Endodermal cell (in vitro differentiated cells): ENCODE measurements around the gene SLAMF1. TPM values are rescaled to one million over a fixed set of nuclear protein-coding genes. Genes with fewer than 3 reads are reported as not detected.
"Not testable (repeated sequence)": the region's sequence is repeated elsewhere in the genome, so short reads cannot be mapped to it uniquely, and the experiment has no call there.

ENCODE experiments used
- DNase-seq: peaks from one replicate; pipeline ENCODE4 v3.0.0-alpha.2; 2017
- H3K27ac ChIP-seq: 2 replicates; pipeline ENCODE4 v1.5.1; 2013; ENCODE audit warnings: mild to moderate bottlenecking, low read depth, low read length, moderate library complexity
- H3K27me3 ChIP-seq: 2 replicates; pipeline ENCODE4 v1.6.1; 2013; ENCODE audit warnings: mild to moderate bottlenecking, low read length, moderate library complexity; ENCODE audit not compliant: insufficient read depth, control insufficient read depth, poor library complexity, severe bottlenecking
- H3K36me3 ChIP-seq: 2 replicates; pipeline ENCODE4 v1.7.0; 2013; ENCODE audit warnings: mild to moderate bottlenecking, low read length, moderate library complexity; ENCODE audit not compliant: control insufficient read depth, insufficient read depth
- H3K4me1 ChIP-seq: one replicate; pipeline ENCODE4 v1.7.0; 2013; ENCODE audit warnings: low read length; ENCODE audit not compliant: control insufficient read depth, insufficient read depth
- H3K4me3 ChIP-seq: 2 replicates; pipeline ENCODE4 v1.5.1; 2013; ENCODE audit warnings: mild to moderate bottlenecking, low read length, moderate library complexity
- H3K9ac ChIP-seq: 2 replicates; pipeline ENCODE4 v1.6.1; 2013; ENCODE audit warnings: mild to moderate bottlenecking, low read length, moderate library complexity; ENCODE audit not compliant: poor library complexity, severe bottlenecking; ENCODE audit errors: extremely low read depth
- H3K9me3 ChIP-seq: 2 replicates; pipeline ENCODE4 v1.6.1; 2013; ENCODE audit warnings: mild to moderate bottlenecking, low read length, moderate library complexity; ENCODE audit not compliant: control insufficient read depth
- H3K27ac Mint-ChIP-seq: 2 replicates; pipeline ENCODE4 v1.8.0; 2020; ENCODE audit warnings: mixed read lengths
- H3K27me3 Mint-ChIP-seq: 2 replicates; pipeline ENCODE4 v1.8.0; 2021; ENCODE audit warnings: mild to moderate bottlenecking, mixed read lengths; ENCODE audit not compliant: insufficient read depth
- H3K36me3 Mint-ChIP-seq: 2 replicates; pipeline ENCODE4 v1.8.0; 2020; ENCODE audit warnings: low read depth, mixed read lengths
- H3K4me1 Mint-ChIP-seq: 2 replicates; pipeline ENCODE4 v1.8.0; 2020; ENCODE audit warnings: mixed read lengths
- H3K4me3 Mint-ChIP-seq: 2 replicates; pipeline ENCODE4 v1.8.0; 2020; ENCODE audit warnings: mild to moderate bottlenecking, moderate library complexity, mixed read lengths
- H3K9me3 Mint-ChIP-seq: 2 replicates; pipeline ENCODE4 v1.8.0; 2020; ENCODE audit warnings: mild to moderate bottlenecking, mixed read lengths
- WGBS, 2 experiments: methylation state at CpG; one replicate each; pipeline versions ENCODE4 v1.1.5 to v1.1.7; 2013; ENCODE audit warnings: missing lambda C conversion rate in 2 of 2, mixed read lengths in 1 of 2; ENCODE audit not compliant: insufficient coverage in 1 of 2, insufficient read length in 1 of 2; 5-methylcytosine and 5-hydroxymethylcytosine counted together
- total RNA-seq, 2 donors: library from RNA; stranded (reverse); fragmentation: NEBNext Ultra II Directional in 1 of 2; extraction: Animal tissue kit (Norgen Biotek cat#: 25700) in 1 of 2; gene quantifications; 2 replicates in 1 of 2; 3 replicates in 1 of 2; pipeline ENCODE4 v1.2.1, GENCODE V29; 2021
- TF ChIP-seq, protein P1 (sequence below): fragments of 200-600 bp; sonication (generic); conservative IDR thresholded peaks from 2 replicates; pipeline ENCODE4 v1.5.0; 2021; ENCODE audit warnings: antibody characterized with exemption, mild to moderate bottlenecking

SLAMF1 gene
- total RNA-seq, 2 donors from 2014 or later, result not detected

DNA sequence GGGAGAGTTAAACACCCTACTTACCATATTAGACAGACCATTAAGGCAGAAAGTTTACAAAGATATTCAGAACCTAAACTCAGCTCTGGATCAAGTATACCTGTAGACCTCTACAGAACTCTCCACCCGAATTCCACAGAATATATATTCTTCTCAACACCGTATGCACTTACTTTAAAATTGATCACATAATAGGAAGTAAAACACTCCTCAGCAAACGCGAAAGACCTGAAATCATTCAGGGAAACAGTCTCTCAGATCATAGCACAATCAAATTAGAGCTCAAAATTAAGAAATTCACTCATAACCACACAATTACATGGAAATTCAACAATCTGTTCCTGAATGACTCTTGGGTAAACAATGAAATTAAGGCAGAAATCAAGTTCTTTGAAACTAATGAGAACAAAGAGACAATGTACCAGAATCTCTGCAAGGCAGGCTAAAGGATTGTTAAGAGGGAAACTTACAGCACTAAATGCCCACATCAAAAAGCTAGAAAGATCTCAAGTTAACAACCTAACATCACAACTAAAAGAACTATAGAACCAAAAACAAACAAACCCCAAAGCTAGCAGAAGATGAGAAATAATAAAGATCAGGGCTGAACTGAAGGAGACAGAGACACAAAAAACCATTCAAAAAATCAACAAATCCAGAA is 86.7 kb downstream of the SLAMF1 start:
- DNase-seq, result no peak
- Histone ChIP-seq H3K27ac (no peak overlapping the region), H3K36me3 (no peaks in the 10 kb centered on the region), H3K4me3 (no peak overlapping the region), H3K9me3 (peaks cover 15% of the 10 kb centered on the region), H3K27me3 (no peaks in the 10 kb centered on the region), H3K9ac (no peak overlapping the region), H3K4me1 (peaks cover 2% of the 10 kb centered on the region)
- peaks cover 15% of the 10 kb centered on the region for H3K9me3 Mint-ChIP-seq
- no peak overlapping the region for H3K4me3 Mint-ChIP-seq
- TF ChIP-seq, protein P1, sequence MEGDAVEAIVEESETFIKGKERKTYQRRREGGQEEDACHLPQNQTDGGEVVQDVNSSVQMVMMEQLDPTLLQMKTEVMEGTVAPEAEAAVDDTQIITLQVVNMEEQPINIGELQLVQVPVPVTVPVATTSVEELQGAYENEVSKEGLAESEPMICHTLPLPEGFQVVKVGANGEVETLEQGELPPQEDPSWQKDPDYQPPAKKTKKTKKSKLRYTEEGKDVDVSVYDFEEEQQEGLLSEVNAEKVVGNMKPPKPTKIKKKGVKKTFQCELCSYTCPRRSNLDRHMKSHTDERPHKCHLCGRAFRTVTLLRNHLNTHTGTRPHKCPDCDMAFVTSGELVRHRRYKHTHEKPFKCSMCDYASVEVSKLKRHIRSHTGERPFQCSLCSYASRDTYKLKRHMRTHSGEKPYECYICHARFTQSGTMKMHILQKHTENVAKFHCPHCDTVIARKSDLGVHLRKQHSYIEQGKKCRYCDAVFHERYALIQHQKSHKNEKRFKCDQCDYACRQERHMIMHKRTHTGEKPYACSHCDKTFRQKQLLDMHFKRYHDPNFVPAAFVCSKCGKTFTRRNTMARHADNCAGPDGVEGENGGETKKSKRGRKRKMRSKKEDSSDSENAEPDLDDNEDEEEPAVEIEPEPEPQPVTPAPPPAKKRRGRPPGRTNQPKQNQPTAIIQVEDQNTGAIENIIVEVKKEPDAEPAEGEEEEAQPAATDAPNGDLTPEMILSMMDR, result no peak
- no peaks in the 10 kb centered on the region for H3K36me3 Mint-ChIP-seq
- H3K4me1 Mint-ChIP-seq, result no peaks in the 10 kb centered on the region
- WGBS, 2 experiments, result 90 to 92% methylated on average over 4 of the region's 4 CpGs
- H3K27me3 Mint-ChIP-seq, result peaks cover 4% of the 10 kb centered on the region
- H3K27ac Mint-ChIP-seq, result no peak overlapping the region

DNA sequence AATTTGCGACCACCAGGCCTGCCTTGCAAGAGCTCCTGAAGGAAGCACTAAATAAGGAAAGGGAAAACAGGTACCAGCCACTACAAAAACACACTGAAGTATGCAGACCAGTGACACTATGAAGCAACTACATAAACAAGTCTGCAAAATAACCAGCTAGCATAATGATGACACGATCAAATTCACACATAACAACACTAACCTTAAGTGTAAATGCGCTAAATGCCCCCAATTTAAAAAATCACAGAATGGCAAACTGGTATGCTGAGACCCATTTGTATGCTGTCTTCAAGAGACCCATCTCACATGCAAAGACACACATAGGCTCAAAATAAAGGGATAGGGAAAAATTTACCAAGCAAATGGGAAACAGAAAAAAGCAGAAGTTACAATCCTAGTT is 87.4 kb downstream of the SLAMF1 start:
- H3K27ac ChIP-seq, H3K4me3 Mint-ChIP-seq, H3K4me1 Mint-ChIP-seq, H3K36me3 ChIP-seq, H3K36me3 Mint-ChIP-seq, H3K27me3 ChIP-seq, H3K4me3 ChIP-seq, H3K4me1 ChIP-seq, H3K27ac Mint-ChIP-seq, DNase-seq, H3K27me3 Mint-ChIP-seq, H3K9ac ChIP-seq: not testable (repeated sequence)
- H3K9me3 Mint-ChIP-seq, result peaks cover 15% of the 10 kb centered on the region
- H3K9me3 ChIP-seq, result peaks cover 15% of the 10 kb centered on the region
- WGBS, 2 experiments, result 92 to 93% methylated on average over 2 to 3 of the region's 3 CpGs

DNA sequence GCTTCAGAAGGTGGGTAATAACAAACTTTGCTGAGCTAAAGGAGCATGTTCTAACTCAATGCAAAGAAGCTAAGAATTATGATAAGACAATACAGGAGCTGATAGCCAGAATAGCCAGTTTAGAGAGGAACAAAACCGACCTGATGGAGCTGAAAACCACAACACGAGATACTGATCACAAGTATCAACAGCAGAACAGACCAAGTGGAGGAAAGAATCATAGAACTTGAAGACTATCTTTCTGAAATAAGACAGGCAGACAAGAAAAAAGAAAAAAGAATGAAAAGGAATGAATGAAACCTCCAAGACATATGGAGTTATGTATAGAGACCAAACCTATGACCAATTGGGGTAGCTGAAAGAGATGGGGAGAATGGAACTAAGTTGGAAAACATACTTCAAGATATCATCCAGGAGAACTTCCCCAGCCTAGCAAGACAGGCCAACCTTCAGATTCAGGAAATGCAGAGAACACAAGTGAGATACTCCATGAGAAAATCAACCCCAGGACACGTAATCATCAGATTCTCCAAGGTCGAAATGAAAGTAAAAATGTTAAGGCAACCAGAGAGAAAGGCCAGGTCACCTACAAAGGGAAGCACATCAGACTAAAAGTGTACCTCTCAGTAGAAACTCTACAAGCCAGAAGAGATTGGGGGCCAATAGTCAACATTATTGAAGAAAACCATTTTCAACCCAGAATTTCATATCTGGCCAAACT is 88.0 kb downstream of the SLAMF1 start:
- Histone ChIP-seq H3K27ac (no peak overlapping the region), H3K36me3 (no peaks in the 10 kb centered on the region), H3K4me1 (peaks cover 2% of the 10 kb centered on the region), H3K27me3 (no peaks in the 10 kb centered on the region), H3K4me3 (no peak overlapping the region), H3K9ac (no peak overlapping the region), H3K9me3 (peaks cover 15% of the 10 kb centered on the region)
- 90 to 91% methylated on average over 2 to 4 of the region's 4 CpGs for whole genome bisulfite sequencing, 2 experiments
- Mint-ChIP-seq H3K27me3 (peaks cover 4% of the 10 kb centered on the region), H3K27ac (no peak overlapping the region), H3K4me1 (no peaks in the 10 kb centered on the region), H3K36me3 (no peaks in the 10 kb centered on the region), H3K4me3 (no peak overlapping the region), H3K9me3 (peaks cover 15% of the 10 kb centered on the region)
- TF ChIP-seq, protein P1, result no peak
- DNase-seq, result no peak

Other genes starting within 250 kb of the SLAMF1 start
- gene VANGL2, start 246.5 kb downstream of the SLAMF1 start, total RNA-seq, result 10 to 100 TPM; 62.5 to 67.5 TPM
- gene SLAMF6, start 123.8 kb downstream of the SLAMF1 start, total RNA-seq, result not detected
- gene CD84, start 67.5 kb downstream of the SLAMF1 start, total RNA-seq, result not detected
- gene CD48, start 64.8 kb upstream of the SLAMF1 start, total RNA-seq, result 1 to 10 TPM in 1 of 2 donors, under 1 TPM in 1; 0.55 to 1.1 TPM
- gene SLAMF7, start 92.2 kb upstream of the SLAMF1 start, total RNA-seq, result not detected
- gene LY9, start 149.1 kb upstream of the SLAMF1 start, total RNA-seq, result not detected
- gene CD244, start 215.8 kb upstream of the SLAMF1 start, total RNA-seq, result under 1 TPM in 1 of 2 donors, not detected in 1; 0.31 TPM
- gene ITLN1, start 238.1 kb upstream of the SLAMF1 start, total RNA-seq, result under 1 TPM; 0.22 to 0.51 TPM